ENCODE data around the gene RNASET2.
"Not testable (repeated sequence)": the region's sequence is repeated elsewhere in the genome, so short reads cannot be mapped to it uniquely, and the experiment has no call there.

Gene RNASET2

GRCh38 chr6:166900956-166901607 lies 55.3 kb downstream of the RNASET2 start:
- DNase-seq: no peak

GRCh38 chr6:166900130-166900708 lies 56.1 kb downstream of the RNASET2 start:
- no peak for DNase-seq

- no peak for DNase-seq
These were observed 57.4 kb downstream of the RNASET2 start for GRCh38 chr6:166898910-166899309.

- not testable (repeated sequence) for DNase-seq
These were observed 61.7 kb downstream of the RNASET2 start for GRCh38 chr6:166894614-166895013.

GRCh38 chr6:166892472-166892871 lies 63.9 kb downstream of the RNASET2 start:
- not testable (repeated sequence) for DNase-seq

GRCh38 chr6:166886773-166887172 lies 69.6 kb downstream of the RNASET2 start:
- DNase-seq: not testable (repeated sequence)

GRCh38 chr6:166884958-166885357 lies 71.4 kb downstream of the RNASET2 start:
- DNase-seq: not testable (repeated sequence)

GRCh38 chr6:166879594-166879993 lies 76.8 kb downstream of the RNASET2 start:
- no peak for DNase-seq

Data from CD4-positive, alpha-beta T cell treated with Interleukin-6 for 4 hours (primary cell).